Occipital lobe (tissue), 2 donors: ENCODE results near the gene PEX16. TPM values are rescaled to one million over a fixed set of nuclear protein-coding genes. Genes with fewer than 3 reads are reported as not detected.

Experiments used
- DNase-seq: peaks from one replicate; lab custom pipeline; 2025; lab: John Stamatoyannopoulos, UW
- total RNA-seq: library from RNA; depleted of rRNA; stranded (reverse); fragments of >200 nt; gene quantifications from one replicate; pipeline ENCODE4 v1.2.3, GENCODE V29; 2014

The PEX16 gene
- total RNA-seq, 1 donor from 2014 or later = 19.0 TPM

DNA sequence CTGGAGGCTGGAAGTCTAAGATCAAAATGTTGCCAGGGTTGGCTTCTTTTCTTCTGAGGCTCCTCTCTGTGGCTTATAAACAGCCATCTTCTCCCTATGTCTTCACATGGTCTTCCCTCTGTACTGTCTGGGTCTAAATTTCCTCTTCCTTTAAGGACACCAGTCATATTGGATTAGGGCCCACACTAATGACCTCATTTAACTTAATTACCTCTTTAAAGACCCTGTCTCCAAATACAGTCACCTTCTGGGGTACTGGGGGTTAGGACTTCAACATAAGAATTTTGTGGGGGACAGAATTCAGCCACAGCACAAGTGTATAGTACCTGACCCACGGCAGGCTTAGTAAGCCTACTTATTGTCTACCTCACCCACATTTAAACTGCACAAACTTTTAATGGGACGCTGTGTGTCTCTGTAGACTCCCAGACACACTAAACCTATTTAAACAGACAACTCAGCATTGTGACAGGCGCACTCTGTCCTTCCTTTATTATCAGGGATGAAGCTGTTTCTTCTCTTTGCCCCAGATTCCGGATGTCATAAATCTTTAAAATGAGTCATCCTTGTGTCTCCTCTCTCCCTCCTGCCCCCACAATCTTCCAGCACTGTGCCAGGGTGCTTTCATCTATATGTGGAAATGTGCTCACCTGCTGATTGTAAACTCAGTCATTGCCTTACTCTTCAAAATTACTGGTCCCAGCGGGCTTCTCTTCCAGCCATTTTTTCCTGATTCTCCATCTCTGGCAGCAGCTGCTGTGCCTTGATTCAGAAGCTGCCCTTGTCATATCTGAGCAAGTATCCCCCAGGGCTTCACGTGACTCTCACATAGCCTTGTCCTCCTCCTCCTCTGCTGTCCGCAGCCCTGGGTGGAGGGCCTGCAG lies 37.6 kb downstream of the PEX16 start:
- DNase-seq = peak; percentile 36

GRCh38 chr11:45877845-45878244 lies 39.8 kb downstream of the PEX16 start:
- no peak for DNase-seq

GRCh38 chr11:45877221-45877620 lies 40.5 kb downstream of the PEX16 start:
- no peak for DNase-seq

DNA sequence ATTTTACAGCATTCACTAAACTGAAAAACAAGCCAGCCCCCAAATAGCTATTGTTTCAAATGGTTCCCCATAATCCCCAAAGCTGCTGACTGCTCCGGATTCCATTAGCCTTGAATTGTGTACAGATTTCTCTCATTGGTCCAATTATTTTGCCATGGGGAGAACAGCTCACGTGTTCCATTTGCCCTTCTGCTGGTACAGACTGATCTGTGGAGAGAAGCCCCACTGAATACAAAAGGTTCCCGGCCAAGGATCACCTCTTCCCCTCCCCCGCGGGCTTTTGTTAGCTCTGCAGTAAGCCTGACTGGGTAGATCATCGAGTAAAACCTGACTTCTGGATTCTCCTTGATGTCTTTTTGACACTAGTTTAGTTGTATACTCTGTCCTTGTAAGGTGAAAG lies 41.3 kb downstream of the PEX16 start:
- no peak for DNase-seq

GRCh38 chr11:45872651-45873356 lies 44.9 kb downstream of the PEX16 start:
- peak; percentile 61 for DNase-seq

DNA sequence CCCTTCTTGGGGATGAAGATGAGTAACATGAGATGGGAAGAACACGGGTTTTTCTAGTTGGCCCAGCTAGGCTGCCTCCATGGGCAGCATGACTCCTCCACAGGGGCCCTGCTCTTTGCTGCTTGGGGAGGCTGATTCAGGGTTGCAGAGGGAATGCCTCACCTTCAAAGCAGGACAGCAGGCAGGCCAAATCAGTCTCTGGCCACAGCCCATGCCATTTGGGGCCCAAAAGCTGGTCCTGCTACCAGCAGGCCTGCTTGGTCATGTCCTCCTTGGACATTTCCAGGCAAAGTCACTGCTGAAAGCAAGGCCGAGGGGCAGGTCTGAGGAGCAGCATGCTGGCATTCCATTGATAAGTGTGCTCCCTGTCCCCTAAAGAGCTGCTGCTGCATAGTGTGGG lies 46.0 kb downstream of the PEX16 start:
- no peak for DNase-seq

DNA sequence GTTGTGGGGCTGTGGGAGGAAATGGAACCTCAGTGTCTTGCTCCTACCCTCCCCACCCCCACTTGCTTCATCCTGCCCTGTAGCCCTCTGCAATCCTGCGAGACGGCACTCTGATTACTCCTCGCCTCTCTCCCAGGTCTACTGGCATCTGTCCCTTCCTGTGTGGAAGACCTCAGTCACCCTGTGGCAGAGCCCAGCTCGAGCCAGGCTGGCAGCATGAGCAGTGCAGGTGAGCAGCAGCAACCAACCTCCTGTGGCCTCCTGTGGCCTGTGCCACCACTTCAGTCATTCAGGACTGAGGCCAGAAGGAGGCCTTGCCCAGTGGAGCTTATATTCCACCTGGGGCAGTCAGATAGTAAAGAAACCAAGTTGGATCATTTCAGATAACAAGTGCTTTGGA lies 47.0 kb downstream of the PEX16 start:
- DNase-seq = no peak

DNA sequence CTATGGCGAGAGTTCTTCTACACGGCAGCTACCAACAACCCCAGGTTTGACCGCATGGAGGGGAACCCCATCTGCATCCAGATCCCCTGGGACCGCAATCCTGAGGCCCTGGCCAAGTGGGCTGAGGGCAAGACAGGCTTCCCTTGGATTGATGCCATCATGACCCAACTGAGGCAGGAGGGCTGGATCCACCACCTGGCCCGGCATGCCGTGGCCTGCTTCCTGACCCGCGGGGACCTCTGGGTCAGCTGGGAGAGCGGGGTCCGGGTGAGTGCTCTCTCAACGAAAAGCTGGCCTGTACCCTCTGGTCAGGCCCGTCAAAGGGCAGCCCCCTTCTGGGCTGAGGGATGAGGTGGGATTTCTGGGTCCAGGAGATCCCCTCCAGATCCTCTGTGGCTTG lies 48.1 kb downstream of the PEX16 start:
- DNase-seq = no peak

DNA sequence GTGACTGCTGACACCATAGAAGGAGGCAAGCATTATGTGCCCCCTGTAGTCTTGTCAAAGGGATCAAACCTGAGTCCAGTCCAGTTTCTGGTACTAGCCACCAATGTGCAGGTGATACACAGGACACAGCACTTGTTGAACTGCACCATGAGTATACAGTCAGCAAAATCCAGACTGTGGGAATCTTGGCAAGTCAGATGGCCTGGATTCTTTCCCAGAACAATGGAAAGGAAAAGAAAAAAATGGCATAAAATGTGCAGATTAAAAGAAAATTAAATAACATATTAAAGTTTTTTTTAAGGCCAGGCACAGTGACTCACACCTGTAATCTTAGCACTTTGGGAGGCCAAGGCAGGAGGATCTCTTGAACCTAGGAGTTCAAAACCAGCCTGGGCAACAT lies 53.6 kb downstream of the PEX16 start:
- no peak for DNase-seq

DNA sequence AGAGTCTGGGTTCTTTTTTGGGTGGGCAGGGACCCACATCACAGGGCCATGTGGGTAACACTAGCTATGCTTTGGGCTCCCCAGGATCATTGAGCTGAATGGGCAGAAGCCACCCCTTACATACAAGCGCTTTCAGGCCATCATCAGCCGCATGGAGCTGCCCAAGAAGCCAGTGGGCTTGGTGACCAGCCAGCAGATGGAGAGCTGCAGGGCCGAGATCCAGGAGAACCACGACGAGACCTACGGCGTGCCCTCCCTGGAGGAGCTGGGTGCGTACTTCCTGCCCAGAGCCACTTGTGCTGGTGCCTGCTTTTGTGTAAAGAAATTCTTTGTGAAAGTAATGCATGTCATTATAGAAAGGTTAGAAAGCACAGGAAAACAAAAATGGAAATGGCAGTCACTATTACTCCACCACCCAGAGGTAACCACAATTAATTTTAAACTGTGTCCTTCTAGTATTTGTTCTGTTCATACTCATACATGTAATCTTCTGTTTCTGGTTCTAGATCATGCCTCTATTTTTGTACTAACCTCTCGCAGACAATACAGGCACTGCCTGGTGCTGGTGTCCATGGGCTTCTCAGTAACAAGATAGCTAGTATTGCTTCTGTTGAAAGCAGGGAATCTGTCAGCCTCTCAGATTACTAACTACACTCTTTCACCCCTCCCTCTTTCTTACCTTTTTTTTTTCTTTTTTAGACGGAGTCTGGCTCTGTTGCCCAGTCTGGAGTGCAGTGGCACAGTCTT lies 56.7 kb downstream of the PEX16 start:
- DNase-seq = no peak

GRCh38 chr11:45860348-45860747 lies 57.3 kb downstream of the PEX16 start:
- DNase-seq = no peak

Other genes with a start within 250 kb of the PEX16 start
- 5.3 TPM for gene SLC35C1, start 112.7 kb downstream of the PEX16 start, total RNA-seq
- gene CRY2, start 70.4 kb downstream of the PEX16 start, total RNA-seq = 46.5 TPM
- 74.7 TPM for gene MAPK8IP1, start 32.2 kb downstream of the PEX16 start, total RNA-seq
- 1.4 TPM for gene FREY1, start 10.6 kb downstream of the PEX16 start, total RNA-seq
- 0.16 TPM for gene LARGE2, start 4.8 kb upstream of the PEX16 start, total RNA-seq
- gene PHF21A, start 203.6 kb upstream of the PEX16 start, total RNA-seq = 30.7 TPM